Lung microvascular endothelial cell (primary cell): ENCODE results near the gene PLA2G6. TPM values are rescaled to one million over a fixed set of nuclear protein-coding genes. Genes with fewer than 3 reads are reported as not detected.

ENCODE experiments used
- DNase-seq, 2 donors: peaks; one replicate each; pipeline versions ENCODE4 v3.0.0 to v3.0.0-alpha.2; 2010; ENCODE audit warnings: low read depth in 2 of 2
- total RNA-seq: library from RNA; depleted of rRNA; stranded (reverse); fragments of >200 nt; gene quantifications from 2 replicates; pipeline ENCODE4 v1.2.1, GENCODE V29; 2014

Gene PLA2G6
- total RNA-seq, 1 donor from 2014 or later = 4.8 TPM

DNA sequence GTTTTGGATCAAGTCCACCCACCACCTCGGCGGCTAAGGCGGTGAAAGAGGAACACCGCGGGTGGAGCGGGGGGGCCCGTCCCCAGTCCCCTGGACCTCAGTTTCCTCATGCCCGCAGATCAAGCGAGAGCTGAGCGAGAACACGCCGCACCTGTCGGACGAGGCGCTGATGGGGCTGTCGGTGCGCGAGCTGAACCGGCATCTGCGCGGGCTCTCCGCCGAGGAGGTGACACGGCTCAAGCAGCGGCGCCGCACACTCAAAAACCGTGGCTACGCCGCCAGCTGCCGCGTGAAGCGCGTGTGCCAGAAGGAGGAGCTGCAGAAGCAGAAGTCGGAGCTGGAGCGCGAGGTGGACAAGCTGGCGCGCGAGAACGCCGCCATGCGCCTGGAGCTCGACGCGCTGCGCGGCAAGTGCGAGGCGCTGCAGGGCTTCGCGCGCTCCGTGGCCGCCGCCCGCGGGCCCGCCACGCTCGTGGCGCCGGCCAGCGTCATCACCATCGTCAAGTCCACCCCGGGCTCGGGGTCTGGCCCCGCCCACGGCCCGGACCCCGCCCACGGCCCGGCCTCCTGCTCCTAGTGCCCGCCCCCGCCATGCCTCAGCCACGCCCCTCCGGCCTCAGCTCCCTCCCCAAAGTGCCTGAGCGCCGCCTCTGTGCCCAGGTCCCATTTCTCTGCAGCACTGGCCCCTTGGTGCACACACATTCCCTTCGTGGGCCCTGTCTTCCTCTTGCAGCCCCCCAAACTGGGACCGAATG, 32.8 kb upstream of the PLA2G6 start:
- peak; percentile 44 to 49 for DNase-seq

DNA sequence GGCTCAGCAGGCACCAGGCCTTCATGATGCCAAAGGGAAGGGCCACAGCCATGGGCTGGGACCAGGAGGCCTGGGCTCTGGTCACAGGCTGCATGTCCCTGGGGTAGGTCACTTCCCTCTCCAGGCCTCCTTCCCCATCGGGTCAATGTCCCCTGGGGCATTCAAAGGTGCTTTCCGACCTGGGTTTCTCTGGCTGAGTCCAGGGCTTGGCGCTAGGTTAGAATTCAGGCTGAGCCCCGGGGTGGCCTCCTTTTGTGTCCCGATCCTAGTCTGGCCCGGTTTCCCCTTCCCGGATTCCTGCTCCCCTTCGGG, 32.3 kb upstream of the PLA2G6 start:
- no peak for DNase-seq

DNA sequence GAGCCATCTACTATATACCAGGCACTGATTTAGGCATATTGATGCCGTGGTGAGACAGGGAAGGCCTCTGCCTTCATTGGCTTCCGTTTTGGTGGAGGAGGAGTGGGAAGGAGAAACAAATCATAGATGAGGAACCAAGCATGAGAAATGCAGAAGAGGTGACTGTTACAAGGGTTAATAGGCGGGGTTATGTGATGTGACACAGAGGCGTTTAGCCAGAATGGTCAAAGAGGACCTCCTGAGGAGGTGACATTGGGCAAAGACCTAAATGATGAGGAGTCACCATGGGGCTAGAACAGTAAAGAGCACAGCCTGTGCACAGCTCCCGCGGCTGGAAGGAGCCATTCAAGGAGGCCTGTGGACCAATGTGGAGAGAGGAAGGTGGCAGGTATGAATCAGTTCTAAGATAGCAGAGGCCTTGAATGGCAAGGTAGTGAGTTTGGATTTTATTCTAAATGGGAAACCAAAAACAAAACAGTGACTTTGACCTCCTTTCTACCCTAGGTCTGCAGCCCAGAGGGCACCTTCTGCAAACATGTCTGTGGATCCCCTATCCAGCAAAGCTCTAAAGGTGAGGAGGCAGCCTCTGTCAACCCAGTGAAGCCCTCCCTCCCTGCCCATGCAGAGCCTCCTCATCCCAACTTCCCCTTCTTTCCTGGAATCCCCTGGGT, 31.8 kb upstream of the PLA2G6 start:
- no peak for DNase-seq

DNA sequence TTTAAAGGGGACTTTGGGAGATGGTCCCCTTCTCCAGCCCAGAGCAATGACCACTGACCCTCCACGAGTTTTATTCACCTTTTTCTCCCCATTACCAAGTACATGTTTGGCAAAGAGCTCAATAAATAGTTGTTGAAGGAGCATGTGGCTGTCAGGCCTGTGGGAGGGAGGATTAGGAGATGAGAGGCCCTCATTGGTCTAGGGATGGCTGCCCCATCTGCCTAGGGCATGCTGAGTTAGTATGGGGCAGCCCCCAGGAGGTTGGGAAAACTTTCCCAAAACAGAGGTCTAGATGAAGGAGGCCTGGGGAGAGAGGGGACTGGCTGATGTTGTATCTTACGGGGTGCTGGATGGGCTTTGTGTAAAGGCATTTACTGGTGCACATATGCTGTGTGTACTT, 30.8 kb upstream of the PLA2G6 start:
- DNase-seq = no peak

DNA sequence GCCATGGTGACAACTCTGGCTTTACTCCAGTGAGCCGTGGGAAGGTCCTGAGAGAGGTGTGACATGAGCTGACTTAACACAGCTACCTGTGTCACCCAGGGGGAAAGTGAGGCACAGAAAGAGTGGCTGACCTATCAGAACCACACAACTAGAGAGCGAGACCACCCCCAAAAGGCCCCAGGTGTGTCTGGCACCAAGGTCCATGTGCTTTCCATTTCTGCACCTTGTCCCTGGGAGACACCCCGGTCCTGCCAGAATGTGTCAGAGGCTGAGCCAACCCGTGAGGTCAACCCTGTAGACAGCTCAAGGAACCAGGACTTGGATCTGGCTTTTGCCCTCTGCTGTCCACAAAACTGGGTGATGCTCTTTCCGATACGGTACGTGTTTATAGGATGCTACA, 29.9 kb upstream of the PLA2G6 start:
- DNase-seq = no peak

DNA sequence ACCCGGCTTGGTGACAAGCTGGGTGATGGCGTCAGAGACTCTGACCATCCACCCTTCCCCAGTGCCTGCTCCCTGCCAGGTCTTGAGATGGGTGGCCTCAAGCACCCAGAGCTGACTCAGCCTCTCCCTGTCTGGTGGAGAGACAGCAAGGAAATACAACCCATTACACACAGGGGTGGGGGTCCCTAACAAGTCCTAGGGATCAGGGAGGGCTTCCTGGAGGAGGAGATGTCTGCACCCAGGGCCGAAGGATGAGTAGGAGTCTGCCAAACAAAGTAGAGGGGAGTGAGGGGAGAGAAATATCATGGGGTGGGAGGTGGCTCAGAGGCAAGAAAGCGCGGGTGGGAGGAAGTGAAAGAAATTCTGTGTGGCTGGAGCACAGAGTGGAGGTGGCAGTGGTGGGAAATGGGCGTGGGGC, 26.9 kb upstream of the PLA2G6 start:
- DNase-seq = no peak

DNA sequence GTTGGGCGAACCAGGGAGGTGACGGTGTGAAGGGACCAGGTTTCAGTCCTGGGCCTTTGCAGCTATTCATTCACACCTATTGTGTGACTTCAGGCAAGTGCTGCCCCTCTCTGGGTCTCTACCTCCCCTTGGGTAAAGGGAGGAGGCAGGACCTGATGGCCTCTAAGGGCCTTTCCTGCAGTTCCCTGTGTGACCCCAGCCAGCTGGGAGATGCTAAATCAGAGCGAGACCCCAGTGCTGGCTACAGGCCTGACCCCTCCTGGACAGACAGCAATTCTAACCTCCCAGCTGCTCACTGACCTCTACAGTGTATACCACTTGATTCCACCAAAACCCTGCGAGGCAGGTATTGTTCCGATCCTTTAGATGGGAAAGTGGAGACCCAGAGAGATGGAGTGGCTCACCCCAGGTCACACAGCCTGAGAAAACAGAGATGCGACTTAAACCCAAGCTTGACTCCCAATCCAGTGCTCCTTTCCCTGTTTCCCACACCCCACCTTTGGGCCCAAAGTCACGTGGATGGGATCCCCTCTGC, 26.3 kb upstream of the PLA2G6 start:
- DNase-seq = no peak

DNA sequence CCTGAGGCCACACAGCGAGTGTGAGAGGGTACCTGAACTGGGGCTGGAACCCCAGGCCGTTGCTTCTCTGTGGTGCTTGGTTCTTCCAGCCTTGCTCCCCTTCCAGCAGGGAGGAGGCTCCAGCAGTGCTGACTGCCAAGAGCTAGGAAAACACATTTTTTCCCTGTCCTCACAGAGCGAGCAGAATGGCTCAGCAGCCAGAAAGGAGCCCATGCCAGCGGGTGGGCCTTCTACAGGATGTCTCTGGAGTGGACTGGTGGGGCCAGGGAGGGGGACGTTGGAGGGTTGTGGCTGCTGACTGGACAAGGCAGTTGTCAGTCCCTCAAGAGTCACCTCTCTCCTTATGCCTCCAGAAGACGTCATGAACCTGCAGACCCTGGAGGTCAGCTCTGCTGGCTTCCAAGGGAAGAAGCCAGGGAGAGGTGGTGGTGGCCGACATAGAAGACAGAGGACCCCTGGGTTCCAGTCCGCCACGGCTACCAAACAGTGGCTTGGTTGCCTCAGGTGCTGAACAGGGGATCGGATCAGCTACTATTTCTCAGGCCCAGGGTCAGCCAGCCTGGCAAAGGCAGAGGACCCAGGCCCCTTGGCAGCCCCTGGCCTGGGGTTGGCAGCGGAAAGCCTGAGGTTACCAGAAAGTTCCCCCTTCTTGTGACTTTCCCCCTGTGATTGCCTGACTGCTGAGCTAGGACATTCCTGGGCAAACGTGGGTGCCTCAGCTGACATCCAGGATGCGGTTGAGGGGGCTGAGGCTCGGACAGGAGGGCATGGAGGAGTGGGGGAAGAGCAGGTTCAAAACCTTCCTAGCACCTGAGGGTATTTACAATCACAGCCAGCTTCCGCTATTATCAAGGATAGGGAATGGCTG, 23.9 kb upstream of the PLA2G6 start:
- DNase-seq = peak; percentile 53 to 56

DNA sequence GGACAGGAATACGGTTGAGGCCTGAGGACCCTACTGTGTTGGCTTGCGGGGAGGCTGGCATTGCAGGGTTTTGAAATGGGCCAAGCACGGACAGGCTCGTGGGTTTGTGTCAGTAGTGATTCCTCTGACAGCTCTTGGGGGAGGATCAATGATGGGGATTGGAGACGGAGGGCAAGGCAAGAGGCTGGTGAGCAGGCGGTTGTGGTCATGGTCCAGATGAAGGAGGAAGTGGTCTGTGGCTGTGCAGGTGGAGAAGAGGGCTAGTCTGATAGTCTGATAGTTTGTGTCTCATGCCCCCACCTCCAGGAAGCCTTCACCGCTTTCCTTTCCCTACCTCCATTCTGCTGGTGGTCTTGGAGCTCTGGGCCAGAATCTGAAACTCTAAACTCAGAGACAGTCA, 23.2 kb upstream of the PLA2G6 start:
- no peak for DNase-seq

DNA sequence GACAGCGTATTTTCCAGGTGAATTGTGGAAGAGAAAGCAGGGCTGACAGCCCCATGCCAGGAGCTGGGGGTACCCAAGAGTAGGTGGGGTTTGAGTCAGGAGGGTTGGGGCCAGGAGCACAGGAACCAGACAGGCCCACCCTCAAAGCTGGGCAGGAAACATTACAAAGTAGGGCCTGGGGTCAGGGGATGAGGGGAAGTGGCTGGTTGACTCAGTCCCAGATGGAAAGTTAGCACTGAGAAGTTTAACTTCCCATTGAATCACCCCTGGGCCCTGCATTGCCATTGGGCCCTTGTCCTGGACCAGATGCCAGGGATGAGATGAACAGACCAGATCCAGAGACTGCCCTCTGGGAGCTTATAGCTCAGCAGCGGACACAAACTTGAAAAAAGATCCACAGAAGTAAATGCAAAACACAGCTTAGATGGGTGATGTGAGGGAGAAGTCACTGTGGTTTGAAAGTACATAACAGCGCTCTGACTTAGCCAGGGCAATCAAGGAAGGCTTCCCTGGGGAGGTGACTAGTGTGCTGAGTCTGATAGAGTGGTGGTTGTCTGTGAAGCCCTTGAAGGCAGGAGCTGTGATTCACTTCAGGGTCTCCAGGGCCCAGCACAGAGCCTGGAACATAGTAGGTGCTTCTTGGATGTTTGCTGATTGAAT, 22.4 kb upstream of the PLA2G6 start:
- peak; percentile 91 to 92 for DNase-seq

DNA sequence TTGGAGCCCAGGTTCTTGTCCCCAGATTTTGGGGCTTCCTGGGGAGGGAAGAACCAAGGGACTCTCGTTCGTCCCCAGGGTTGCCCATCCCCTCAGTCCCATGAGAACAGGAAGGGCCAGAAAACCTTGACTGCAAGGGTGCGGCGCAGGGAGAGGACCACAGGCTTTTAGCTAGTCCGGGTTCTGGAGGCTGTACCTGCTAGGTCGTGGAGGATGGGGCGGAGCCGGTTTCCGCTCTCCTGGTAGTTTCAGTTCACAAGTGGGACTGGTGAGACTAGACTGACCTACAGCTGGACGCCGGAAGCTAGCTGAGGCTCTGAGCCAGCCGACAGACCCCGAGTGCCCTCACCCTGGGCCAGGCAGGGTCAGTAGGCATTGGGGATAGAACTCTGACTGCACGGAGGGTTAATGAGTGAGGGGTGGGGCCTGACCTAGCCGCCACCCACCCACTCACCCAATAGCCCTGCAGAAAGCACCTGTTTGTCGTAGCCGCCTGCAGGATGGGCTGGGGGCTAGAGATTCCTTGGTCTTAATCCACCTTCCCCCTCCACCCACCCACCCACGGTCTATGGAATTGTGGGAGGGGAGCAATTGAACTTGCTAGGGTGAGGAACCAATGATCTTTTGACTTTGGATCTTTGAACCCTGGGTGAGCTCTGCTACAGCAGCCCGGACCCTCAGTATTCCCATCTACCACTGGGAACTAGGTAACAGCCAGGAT, 21.6 kb upstream of the PLA2G6 start:
- peak; percentile 74 to 76 for DNase-seq

DNA sequence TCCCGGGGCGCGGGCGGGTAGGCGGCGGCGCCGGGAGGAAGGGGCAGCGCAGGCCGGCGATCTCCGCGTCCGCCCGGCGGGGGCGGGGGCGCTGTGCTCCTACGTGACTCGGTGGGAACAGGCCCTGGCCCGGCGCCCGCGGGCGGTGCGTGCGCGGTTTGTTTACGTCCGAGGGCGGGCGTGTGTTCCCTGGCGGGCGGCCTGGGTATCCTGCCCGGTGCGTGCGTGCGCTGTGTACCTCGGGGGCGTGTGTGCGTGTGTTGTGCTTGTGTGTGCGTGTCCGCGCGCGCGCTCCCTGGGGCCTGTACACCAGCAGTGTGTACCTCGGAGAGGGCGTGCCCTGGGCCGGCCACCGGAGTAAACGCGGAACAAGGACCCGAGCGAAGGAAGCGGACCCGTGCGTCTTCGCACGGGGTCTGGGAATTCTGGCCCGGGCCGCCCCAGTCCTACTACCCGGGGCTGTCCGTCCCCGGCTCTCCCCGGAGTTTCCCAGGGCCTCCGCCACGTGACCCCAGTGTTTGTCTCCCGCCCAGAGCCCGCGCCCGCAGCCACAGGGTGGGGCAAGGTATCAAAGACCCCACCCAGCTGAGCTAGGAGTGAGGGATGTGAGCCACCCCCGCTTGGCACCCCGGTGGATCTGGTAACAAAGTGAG, 20.9 kb upstream of the PLA2G6 start:
- DNase-seq = peak; percentile 96 to 98

DNA sequence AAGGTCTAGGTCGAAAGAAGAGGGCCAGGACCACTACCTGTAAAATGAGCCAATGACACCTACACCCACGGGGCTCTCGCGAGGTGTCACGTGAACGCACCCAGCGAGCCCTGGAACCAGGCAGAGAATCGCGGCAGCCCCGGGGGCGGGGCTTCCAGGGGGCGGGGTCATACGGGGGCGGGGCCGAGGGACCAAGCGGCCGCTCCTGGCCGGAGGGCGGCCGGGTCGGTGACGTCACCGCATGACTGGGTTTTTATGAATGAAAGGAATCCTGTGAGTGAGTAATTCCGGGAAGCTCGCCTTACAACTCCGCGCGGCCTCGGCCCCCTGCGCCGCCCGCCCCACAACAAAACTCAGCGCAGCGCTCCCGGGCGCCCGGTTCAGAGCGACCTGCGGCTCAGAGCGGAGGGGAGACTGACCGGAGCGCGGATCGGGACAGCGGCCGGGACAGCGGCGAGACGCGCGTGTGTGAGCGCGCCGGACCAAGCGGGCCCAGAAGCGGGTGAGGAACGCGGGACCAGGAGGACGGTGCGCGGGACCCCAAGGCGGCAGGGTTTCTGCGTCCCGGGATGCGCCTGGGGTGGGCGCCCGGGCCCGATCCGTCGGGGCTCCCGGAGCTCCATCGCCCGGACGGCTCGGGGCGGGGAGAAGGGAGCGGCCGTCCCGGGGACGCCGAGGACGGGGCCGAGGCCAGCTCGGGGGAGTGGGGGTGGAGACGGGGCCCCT, 20.2 kb upstream of the PLA2G6 start, which contains the start of gene MAFF:
Gene MAFF (plus strand): TSS at position 284 of the 726 bp plus-strand sequence. CDS start 11,860 bp downstream, outside the sequence.
- DNase-seq = peak; percentile 98 to 99

DNA sequence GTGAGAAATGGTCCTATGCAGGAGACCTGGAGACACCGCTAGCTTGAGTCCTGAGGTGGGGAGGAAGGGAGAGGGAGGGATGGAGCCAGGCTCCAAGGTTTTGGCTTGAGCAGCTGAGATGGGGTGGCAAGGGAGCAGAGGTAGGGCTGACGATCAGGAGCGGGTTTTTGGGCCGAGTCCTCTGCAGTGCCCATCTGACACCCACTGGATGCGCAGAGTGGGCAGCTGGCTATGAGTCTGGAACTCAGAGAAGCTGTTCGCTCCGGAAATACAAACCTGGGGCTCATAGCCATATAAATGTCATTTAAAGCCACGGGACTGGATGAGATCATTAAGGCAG, 19.7 kb upstream of the PLA2G6 start:
- no peak for DNase-seq

DNA sequence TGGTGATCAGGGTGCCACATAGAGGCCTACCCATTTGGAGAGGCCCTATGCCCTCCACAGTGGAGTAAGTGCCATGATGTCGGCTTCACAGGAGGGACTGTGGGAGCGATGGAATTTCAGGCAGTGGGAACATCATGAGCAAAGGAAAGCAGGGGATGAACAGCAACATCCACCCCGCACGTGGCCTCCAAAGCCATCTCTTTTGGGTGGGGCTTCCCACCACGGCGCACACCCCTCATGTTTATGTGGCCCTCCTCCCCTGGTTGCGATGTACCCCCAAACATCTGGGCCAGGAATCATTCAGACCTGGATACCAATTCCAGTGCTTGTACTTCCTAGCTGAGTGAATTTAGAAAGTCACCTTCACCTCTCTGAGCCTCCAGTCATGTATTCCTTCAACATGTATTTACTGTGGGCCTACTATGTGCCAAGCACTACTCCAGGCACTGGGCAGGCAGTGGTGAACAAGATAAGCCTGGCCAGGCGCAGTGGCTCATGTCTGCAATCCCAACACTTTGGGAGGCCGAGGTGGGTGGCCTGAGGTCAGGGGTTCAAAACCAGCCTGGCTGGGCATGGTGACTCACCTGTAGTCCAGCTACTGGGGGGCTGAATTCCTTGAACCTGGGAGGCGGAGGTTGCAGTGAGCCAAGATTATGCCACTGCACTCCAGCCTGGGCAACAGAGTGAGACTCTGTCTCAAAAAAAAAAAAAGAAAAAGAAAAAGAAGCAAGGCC, 18.4 kb upstream of the PLA2G6 start:
- DNase-seq = no peak

DNA sequence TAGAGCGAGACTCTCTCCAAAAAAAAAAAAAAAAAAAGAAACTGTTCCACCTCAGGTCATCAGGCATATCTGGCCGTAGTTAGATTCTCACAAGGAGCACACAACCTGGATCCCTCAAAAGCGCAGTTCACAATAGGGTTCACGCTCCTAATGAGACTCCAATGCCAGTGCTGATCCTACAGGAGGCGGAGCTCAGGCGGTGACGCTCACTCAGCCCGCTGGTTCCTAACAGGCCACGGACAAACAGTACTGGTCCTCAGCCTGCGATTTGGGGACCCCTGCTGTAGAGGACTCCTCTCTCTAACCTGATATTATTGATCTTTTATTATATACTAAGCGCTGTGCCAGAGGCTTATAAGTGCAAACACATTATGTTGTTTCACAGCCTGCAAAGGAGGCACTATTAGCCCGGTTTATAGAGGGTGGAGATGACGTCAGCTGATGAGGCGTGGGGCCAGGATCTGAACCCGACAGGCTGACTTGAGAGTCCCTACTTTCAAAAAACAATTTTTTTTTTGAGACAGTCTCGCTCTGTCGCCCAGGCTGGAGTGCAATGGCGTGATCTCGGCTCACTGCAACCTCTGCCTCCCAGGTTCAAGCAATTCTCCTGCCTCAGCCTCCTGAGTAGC, 15.3 kb upstream of the PLA2G6 start:
- DNase-seq = no peak

DNA sequence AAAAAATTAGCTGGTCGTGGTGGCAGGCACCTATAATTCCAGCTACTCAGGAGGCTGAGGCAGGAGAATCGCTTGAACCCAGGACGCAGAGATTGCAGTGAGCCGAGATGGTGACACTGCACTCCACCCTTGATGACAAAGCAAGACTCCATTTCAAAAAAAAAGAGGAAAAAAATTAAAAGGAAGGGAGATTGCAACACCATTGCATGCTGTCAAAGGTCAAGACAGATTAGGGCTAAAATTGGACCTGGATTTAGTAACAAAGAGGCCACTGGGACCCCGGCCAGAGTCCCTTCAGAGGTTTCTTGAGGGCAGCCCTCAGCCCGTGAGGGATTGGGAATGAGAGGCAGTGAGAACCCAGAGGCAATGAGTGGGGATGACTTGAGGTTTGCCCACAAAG, 11.9 kb upstream of the PLA2G6 start:
- DNase-seq = no peak

DNA sequence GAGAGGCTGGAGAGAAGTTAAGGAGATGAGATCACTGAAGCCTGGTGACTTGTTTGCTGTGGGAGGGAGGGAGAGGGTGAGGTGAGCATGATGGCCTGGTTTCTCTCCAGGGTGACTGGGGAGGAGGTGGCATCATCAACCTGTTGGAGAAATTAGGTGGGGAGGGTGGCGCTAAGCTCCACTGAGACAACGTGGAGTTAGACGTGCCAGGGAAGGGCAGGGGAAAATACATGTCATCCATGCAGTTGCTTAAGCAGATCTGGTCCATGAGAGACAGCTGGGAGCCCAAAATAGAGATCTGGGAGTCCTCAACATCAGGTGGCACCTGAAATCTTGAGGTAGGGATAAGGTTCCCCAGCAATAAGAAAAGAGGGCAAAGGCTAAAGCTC, 10.8 kb upstream of the PLA2G6 start:
- DNase-seq = no peak
